GM12874 (cell line): Measurements from ENCODE around the gene SCAMP5.

ENCODE experiments used
- CTCF ChIP-seq: IDR thresholded peaks from 2 replicates; pipeline ENCODE4 v1.5.1; 2011; ENCODE audit warnings: low read depth, mild to moderate bottlenecking, control low read depth, low read length, moderate library complexity; ENCODE audit not compliant: insufficient read depth

Gene SCAMP5

GRCh38 chr15:75058127-75058905 is 63.0 kb downstream of the SCAMP5 start:
- TF ChIP-seq CTCF, result no peak

- no peak for TF ChIP-seq CTCF
These were observed 64.2 kb downstream of the SCAMP5 start for GRCh38 chr15:75059607-75060006.

GRCh38 chr15:75061272-75061671 is 65.9 kb downstream of the SCAMP5 start:
- no peak for TF ChIP-seq CTCF

- TF ChIP-seq CTCF, result no peak
These were observed 67.3 kb downstream of the SCAMP5 start for GRCh38 chr15:75062706-75063105.

- TF ChIP-seq CTCF, result no peak
These were observed 68.0 kb downstream of the SCAMP5 start for GRCh38 chr15:75063338-75063737.

GRCh38 chr15:75063889-75064288 is 68.5 kb downstream of the SCAMP5 start:
- TF ChIP-seq CTCF, result no peak

GRCh38 chr15:75064846-75065245 is 69.5 kb downstream of the SCAMP5 start:
- no peak for TF ChIP-seq CTCF
